C4-2B (cell line): ENCODE measurements around the gene TNFAIP8L3.

Experiments
- CTCF ChIP-seq: fragments of 450-650 bp; conservative IDR thresholded peaks from 2 replicates; pipeline ENCODE4 v1.5.1; 2017; ENCODE audit warnings: mild to moderate bottlenecking
- ZFX ChIP-seq: fragments of 450-650 bp; IDR thresholded peaks from 2 replicates; pipeline ENCODE4 v1.6.1; 2017

GRCh38 chr15:51049081-51049480 lies 45.6 kb downstream of the TNFAIP8L3 start:
- no peak for TF ChIP-seq CTCF
- no peak for TF ChIP-seq ZFX
